CD4-positive, alpha-beta T cell treated with Interleukin-21 for 1 hour (primary cell): Measurements from ENCODE around the gene ERAS.
"Not testable (repeated sequence)": the region's sequence is repeated elsewhere in the genome, so short reads cannot be mapped to it uniquely, and the experiment has no call there.

Source experiments
- DNase-seq: peaks from one replicate; pipeline ENCODE4 v3.0.0-alpha.2; 2020

The ERAS gene

GRCh38 chrX:48800574-48801279, 25.6 kb upstream of the ERAS start:
- no peak for DNase-seq

GRCh38 chrX:48801280-48802088, 24.8 kb upstream of the ERAS start, which contains the start of gene HDAC6:
Gene HDAC6 (plus strand): TSS chrX:48802067. CDS start chrX:48802693, 626 bp downstream.
- DNase-seq, result peak; percentile 98

DNA sequence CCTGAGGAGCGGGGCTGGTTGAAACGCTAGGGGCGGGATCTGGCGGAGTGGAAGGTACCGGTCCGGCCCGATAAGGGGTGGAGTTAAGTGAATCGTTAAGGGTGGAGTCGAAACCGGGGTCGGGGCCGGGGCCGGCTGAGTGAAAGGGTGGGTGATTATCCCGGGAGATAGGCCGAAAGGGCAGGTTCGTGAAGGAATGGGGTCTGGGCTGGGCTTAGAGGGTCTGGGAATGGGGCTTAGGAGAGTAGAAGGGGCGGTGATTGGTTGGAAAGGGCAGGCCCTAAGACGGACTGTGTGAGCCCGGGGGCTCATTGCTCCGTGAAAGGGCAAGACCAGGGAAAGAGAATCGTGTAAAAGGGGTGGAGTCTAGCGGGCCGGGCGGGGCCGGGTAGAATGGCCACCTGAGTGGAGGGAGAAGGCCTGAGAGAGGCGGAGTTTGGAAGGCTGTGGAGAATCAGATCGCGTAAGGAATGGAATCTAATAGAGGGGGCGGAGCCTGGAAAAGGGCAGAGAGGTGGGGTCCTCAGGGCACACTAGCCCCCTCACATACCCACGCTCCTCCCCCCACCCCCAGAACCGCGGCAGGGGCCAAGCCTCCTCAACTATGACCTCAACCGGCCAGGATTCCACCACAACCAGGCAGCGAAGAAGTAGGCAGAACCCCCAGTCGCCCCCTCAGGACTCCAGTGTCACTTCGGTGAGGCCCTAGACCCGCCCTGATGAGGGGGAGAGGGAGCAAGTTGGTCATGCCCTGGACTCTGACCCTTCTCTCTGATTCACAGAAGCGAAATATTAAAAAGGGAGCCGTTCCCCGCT, 24.0 kb upstream of the ERAS start:
- DNase-seq, result peak; percentile 74

DNA sequence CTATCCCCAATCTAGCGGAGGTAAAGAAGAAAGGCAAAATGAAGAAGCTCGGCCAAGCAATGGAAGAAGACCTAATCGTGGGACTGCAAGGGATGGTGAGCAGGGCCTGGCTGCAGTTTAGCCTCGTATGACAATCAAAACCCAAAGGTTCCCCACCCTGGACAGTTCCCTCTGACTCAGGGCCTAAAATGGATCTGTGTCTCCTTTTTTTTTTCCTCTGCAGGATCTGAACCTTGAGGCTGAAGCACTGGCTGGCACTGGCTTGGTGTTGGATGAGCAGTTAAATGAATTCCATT, 23.5 kb upstream of the ERAS start:
- no peak for DNase-seq

DNA sequence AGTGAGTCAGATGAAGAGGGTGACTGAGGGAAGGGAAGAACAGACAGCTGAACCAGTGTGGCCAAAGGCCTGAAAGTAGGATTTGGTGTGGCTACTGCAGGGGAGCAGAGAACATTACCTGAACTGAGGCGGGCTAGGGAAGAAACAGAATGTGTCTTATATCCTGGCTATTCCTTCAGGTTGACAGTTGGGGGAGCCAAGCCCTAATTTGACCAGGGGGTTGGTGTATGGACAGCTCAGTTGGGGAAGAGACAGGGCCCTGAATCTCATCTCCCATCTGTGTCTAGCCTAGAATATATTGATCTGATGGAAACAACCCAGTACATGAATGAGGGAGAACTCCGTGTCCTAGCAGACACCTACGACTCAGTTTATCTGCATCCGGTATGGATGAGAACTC, 20.2 kb upstream of the ERAS start:
- no peak for DNase-seq

DNA sequence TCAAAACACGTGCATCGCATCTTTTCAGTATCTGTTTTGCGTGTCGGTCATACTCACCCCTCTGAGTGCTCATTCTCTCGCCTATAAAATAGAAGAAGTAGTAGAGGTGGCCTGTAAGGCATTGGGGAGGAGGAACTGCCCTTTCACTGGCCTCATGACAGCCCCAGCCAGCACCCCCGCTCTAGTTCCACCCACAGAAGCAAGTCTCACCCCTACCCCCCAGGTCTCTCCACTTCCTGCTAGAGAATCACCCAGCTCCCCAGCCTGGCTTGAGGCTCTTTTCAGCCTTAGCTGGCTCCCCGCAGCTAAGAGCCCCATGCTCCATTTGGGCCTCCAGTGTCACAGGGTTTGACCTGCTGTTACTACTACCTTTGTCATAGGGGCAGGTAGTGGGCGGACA, 12.7 kb upstream of the ERAS start:
- DNase-seq, result no peak

- no peak for DNase-seq
Measured at GRCh38 chrX:48814722-48815121, 11.6 kb upstream of the ERAS start.

- DNase-seq, result no peak
Measured at GRCh38 chrX:48815266-48815665, 11.0 kb upstream of the ERAS start.

DNA sequence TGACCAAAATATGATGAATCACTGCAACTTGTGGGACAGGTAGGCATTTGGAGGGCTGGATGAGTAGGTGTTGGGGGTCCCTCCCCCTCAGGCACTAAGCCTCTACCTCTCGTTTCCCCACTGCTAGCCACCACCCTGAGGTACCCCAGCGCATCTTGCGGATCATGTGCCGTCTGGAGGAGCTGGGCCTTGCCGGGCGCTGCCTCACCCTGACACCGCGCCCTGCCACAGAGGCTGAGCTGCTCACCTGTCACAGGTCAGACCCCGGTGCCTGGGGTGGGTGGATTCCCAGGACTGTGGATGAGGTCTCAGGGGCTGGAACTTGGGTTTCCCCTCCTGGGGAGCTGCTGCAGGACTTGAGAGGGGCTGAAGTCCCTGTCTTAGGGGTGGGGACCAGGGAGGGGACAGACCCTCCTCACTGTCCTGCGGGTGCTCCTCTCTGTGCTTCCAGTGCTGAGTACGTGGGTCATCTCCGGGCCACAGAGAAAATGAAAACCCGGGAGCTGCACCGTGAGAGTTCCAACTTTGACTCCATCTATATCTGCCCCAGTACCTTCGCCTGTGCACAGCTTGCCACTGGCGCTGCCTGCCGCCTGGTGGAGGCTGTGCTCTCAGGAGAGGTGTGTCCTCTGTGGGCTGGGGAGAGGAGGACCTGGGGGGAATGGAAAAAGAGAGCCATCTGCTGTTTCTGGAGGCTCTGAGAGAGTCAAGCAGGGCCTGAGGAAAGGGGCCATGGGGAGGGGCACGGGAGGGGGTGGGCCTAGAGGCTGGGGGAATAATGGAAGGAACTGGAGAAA, 10.1 kb upstream of the ERAS start:
- DNase-seq, result no peak

DNA sequence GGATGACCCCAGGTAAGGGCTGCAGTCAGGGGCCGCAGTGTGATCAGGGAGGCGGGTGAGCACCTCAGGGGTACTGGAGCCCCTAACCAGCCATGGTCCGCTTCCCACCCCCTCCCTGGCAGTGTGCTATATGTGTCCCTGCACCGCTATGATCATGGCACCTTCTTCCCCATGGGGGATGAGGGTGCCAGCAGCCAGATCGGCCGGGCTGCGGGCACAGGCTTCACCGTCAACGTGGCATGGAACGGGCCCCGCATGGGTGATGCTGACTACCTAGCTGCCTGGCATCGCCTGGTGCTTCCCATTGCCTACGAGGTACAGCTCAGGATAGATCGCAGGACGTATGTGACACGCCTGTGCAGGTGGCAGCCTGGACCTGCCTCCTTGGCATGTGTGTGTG, 8.2 kb upstream of the ERAS start:
- DNase-seq, result no peak

- DNase-seq, result no peak
Measured at GRCh38 chrX:48818866-48819265, 7.4 kb upstream of the ERAS start.

- DNase-seq, result not testable (repeated sequence)
Measured at GRCh38 chrX:48819394-48819793, 6.9 kb upstream of the ERAS start.

DNA sequence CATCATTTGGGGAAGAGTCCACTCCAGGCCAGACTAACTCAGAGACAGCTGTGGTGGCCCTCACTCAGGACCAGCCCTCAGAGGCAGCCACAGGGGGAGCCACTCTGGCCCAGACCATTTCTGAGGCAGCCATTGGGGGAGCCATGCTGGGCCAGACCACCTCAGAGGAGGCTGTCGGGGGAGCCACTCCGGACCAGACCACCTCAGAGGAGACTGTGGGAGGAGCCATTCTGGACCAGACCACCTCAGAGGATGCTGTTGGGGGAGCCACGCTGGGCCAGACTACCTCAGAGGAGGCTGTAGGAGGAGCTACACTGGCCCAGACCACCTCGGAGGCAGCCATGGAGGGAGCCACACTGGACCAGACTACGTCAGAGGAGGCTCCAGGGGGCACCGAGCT, 3.3 kb upstream of the ERAS start:
- DNase-seq, result no peak

- no peak for DNase-seq
Measured at GRCh38 chrX:48824066-48824465, 2.2 kb upstream of the ERAS start.

DNA sequence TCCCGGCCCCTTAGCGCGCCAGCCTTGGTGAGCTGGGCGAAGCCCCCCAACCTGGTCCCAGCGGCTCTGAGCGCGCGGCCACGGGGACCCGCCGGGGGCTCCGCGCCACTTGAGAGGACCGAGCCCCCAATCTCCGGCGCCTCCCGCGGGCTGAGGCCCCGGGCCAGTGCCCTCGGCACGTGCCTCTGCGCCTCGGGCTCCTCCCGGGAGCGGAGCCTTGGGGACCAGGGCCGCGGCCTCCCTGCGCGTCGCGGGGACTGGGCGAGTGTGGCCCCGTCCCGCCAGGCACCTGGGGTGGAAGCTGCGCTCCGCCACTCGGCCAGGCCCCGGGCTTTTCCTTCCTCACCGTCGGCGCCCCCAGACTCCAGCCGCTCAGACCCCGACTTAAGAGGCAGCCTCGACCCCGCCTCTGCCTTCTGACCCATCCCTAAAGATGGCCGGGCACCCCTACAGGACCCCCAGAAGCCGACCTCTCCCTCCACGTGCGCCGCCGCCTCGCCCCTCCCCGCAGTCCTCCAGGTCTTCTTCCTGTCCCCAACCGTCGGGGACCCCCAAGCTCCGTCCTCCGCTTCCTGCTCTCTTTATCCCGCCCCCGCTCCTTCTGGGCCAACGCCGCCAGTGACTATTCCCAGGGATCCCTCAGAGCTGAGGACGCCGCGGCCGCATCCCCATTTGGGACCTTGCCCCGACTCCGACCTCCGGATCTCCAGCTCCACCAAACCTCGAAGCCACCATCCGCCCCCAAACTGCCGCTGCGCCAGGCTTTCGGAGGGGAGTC, 752 bp downstream of the ERAS start:
- DNase-seq, result no peak

- no peak for DNase-seq
Measured at GRCh38 chrX:48827654-48827968, 1.3 kb downstream of the ERAS start.

- DNase-seq, result no peak
Measured at GRCh38 chrX:48829016-48829735, 2.9 kb downstream of the ERAS start.

- DNase-seq, result no peak
Measured at GRCh38 chrX:48831136-48831908, 5.0 kb downstream of the ERAS start.

- DNase-seq, result no peak
Measured at GRCh38 chrX:48831909-48832291, 5.6 kb downstream of the ERAS start.

DNA sequence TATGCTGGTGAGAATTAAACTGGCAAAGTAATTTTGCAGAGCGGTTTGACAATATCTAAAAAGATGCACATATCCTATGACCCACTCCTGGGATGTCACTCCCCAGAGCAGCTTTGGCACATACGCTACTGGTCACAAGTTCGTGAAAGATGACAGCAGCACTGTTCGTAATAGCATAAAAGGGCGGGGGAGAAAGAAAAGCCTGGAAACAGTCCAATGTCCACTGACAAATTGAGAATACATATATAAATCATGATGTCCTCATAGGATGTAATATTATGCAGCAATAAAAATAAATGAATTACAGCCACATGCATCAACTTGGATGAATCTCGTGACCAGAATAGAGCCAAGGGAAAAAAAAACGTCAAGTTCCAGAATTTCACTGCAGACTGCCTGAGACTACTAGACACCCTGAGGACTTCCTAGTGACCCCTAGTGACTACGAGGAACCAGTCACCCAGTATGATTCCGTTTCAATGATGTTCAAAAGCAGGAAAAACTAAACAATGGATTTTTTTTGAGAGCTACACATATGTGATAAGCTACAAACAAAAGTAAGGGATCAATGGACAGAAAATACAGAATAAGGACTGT, 7.3 kb downstream of the ERAS start:
- no peak for DNase-seq

- no peak for DNase-seq
Measured at GRCh38 chrX:48834383-48834709, 8.0 kb downstream of the ERAS start.
